Duodenal mucosa (tissue), 2 donors: ENCODE measurements around the gene LMAN1L.

Experiments
- H3K27ac ChIP-seq: one replicate; pipeline ENCODE4 v1.7.0; 2013; ENCODE audit warnings: low read depth, low read length
- H3K27me3 ChIP-seq, 2 donors: one replicate each; pipeline ENCODE4 v1.7.0; 2013; ENCODE audit warnings: low read length in 2 of 2, control low read depth in 1 of 2; ENCODE audit not compliant: insufficient read depth in 2 of 2, control insufficient read depth in 1 of 2
- H3K36me3 ChIP-seq, 2 donors: one replicate each; pipeline ENCODE4 v1.7.0; 2013; ENCODE audit warnings: low read length in 2 of 2, control low read depth in 1 of 2; ENCODE audit not compliant: insufficient read depth in 2 of 2, control insufficient read depth in 1 of 2
- H3K4me1 ChIP-seq, 2 donors: one replicate each; pipeline ENCODE4 v1.7.0; 2013; ENCODE audit warnings: low read length in 2 of 2, control low read depth in 1 of 2; ENCODE audit not compliant: insufficient read depth in 2 of 2, control insufficient read depth in 1 of 2
- H3K4me3 ChIP-seq, 2 donors: one replicate each; pipeline ENCODE4 v1.7.0; 2013; ENCODE audit warnings: low read length in 2 of 2, low read depth in 1 of 2
- H3K9ac ChIP-seq, 2 donors: one replicate each; pipeline ENCODE4 v1.7.0; 2013; ENCODE audit warnings: low read length in 2 of 2, low read depth in 1 of 2
- H3K9me3 ChIP-seq, 2 donors: one replicate each; pipeline ENCODE4 v1.7.0; 2013; ENCODE audit warnings: low read length in 2 of 2, control low read depth in 1 of 2; ENCODE audit not compliant: control insufficient read depth in 1 of 2

LMAN1L gene

GRCh38 chr15:74794248-74794969 is 18.2 kb upstream of the LMAN1L start:
- Histone ChIP-seq H3K27ac (no peak overlapping the region), H3K36me3 (peaks cover 3 to 25% of the 10 kb centered on the region in 2 donors), H3K27me3 (no peaks in the 10 kb centered on the region), H3K9ac (no peak overlapping the region), H3K4me3 (no peak overlapping the region), H3K9me3 (no peaks in the 10 kb centered on the region), H3K4me1 (peaks cover 64 to 78% of the 10 kb centered on the region in 2 donors)

DNA sequence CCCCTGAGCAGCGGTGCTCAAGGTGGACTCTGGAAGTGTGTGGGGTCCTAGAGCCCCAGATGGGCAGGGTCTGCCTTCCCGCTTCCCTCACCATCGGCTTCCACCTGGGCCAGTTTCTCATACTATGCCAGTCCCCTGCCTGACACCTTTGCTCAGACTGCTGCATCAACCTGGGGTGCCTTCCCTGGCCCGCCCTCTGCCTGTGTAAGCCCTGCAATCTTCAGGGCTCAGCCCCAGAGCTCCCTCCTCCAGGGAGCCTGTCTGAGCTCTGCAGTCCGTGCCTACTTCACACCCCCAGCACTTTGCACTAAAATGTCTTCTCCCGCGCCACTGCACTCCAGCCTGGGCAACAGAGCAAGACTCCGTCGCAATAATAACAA is 17.7 kb upstream of the LMAN1L start:
- Histone ChIP-seq H3K4me1 (peaks cover 64 to 78% of the 10 kb centered on the region in 2 donors), H3K27me3 (no peaks in the 10 kb centered on the region), H3K36me3 (peaks cover 5 to 30% of the 10 kb centered on the region in 2 donors), H3K27ac (no peak overlapping the region), H3K4me3 (no peak overlapping the region), H3K9ac (no peak overlapping the region), H3K9me3 (no peaks in the 10 kb centered on the region)

- H3K4me1 ChIP-seq, result peaks cover 60 to 76% of the 10 kb centered on the region in 2 donors
Measured at GRCh38 chr15:74795966-74796625, 16.5 kb upstream of the LMAN1L start.

GRCh38 chr15:74798388-74799254 is 14.0 kb upstream of the LMAN1L start:
- Histone ChIP-seq H3K27me3 (no peaks in the 10 kb centered on the region), H3K4me3 (no peak overlapping the region), H3K36me3 (peaks cover 13 to 52% of the 10 kb centered on the region in 2 donors), H3K4me1 (peaks cover 36 to 52% of the 10 kb centered on the region in 2 donors), H3K9ac (no peak overlapping the region), H3K27ac (no peak overlapping the region), H3K9me3 (no peaks in the 10 kb centered on the region)

More at GRCh38 chr15:74795966-74796625, 16.5 kb upstream of the LMAN1L start:
- no peak overlapping the region for H3K9ac ChIP-seq
- H3K4me3 ChIP-seq, result no peak overlapping the region
- H3K9me3 ChIP-seq, result no peaks in the 10 kb centered on the region
- peaks cover 5 to 38% of the 10 kb centered on the region in 2 donors for H3K36me3 ChIP-seq
- no peaks in the 10 kb centered on the region for H3K27me3 ChIP-seq
- H3K27ac ChIP-seq, result no peak overlapping the region

- Histone ChIP-seq H3K27ac (peak overlapping the region; percentile 28), H3K4me1 (peaks cover 36 to 48% of the 10 kb centered on the region in 2 donors), H3K9me3 (no peaks in the 10 kb centered on the region), H3K27me3 (no peaks in the 10 kb centered on the region), H3K4me3 (no peak overlapping the region), H3K9ac (peak overlapping the region in 1 of 2 donors; percentile 2), H3K36me3 (peaks cover 14 to 59% of the 10 kb centered on the region in 2 donors)
Measured at GRCh38 chr15:74799255-74799855, 13.3 kb upstream of the LMAN1L start.

GRCh38 chr15:74799856-74800558 is 12.6 kb upstream of the LMAN1L start:
- Histone ChIP-seq H3K4me3 (no peak overlapping the region), H3K4me1 (peaks cover 33 to 41% of the 10 kb centered on the region in 2 donors), H3K36me3 (peaks cover 14 to 59% of the 10 kb centered on the region in 2 donors), H3K9ac (peak overlapping the region in 1 of 2 donors; percentile 39), H3K9me3 (no peaks in the 10 kb centered on the region), H3K27me3 (no peaks in the 10 kb centered on the region), H3K27ac (peak overlapping the region; percentile 28)

DNA sequence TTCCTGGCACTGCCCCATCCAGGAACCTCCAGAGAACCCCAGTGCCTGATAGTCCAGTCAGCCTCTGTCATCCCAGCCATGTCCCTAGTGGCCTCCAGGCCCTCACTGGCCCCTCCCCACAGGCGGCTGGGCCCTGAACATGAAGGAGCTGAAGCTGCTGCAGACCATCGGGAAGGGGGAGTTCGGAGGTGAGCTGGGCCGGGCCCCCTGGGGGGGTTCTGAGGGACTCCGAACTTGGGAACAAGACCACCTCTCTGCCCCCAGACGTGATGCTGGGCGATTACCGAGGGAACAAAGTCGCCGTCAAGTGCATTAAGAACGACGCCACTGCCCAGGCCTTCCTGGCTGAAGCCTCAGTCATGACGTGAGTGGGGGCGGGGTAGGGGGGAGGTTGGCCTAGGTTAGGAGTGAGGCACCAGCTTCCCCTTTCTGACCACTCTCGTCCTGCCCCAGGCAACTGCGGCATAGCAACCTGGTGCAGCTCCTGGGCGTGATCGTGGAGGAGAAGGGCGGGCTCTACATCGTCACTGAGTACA is 12.0 kb upstream of the LMAN1L start:
- no peaks in the 10 kb centered on the region for H3K9me3 ChIP-seq
- H3K27ac ChIP-seq, result no peak overlapping the region
- H3K9ac ChIP-seq, result no peak overlapping the region
- H3K27me3 ChIP-seq, result no peaks in the 10 kb centered on the region
- H3K36me3 ChIP-seq, result peaks cover 14 to 59% of the 10 kb centered on the region in 2 donors
- H3K4me3 ChIP-seq, result no peak overlapping the region
- peaks cover 32 to 35% of the 10 kb centered on the region in 2 donors for H3K4me1 ChIP-seq

DNA sequence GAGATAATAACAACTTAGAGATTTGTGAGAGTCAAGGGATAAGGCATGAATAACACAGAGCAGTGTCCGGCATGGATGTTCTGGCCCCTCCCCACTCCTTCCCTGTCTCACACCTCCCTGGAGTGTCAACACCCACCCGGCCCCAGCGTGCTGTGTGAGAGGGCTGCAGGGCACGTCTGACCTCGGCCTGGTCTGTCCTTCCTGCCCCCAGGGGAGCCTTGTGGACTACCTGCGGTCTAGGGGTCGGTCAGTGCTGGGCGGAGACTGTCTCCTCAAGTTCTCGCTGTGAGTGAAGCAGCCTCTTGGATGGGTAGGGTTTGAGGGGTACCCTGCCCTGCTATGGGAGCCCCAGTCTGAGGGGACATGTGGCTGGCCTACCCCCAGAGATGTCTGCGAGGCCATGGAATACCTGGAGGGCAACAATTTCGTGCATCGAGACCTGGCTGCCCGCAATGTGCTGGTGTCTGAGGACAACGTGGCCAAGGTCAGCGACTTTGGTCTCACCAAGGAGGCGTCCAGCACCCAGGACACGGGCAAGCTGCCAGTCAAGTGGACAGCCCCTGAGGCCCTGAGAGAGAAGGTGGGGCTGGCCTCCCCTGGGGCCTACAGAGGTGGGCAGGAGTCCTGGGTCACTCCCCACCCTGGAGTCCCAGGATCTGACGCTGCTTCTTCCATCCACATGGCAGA is 11.2 kb upstream of the LMAN1L start:
- Histone ChIP-seq H3K9me3 (no peaks in the 10 kb centered on the region), H3K36me3 (peaks cover 14 to 59% of the 10 kb centered on the region in 2 donors), H3K4me1 (peaks cover 32 to 35% of the 10 kb centered on the region in 2 donors), H3K27me3 (no peaks in the 10 kb centered on the region), H3K4me3 (no peak overlapping the region), H3K9ac (no peak overlapping the region), H3K27ac (no peak overlapping the region)

DNA sequence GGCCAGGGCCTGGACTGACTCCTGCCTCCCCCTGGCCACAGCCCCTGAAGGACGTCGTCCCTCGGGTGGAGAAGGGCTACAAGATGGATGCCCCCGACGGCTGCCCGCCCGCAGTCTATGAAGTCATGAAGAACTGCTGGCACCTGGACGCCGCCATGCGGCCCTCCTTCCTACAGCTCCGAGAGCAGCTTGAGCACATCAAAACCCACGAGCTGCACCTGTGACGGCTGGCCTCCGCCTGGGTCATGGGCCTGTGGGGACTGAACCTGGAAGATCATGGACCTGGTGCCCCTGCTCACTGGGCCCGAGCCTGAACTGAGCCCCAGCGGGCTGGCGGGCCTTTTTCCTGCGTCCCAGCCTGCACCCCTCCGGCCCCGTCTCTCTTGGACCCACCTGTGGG is 10.3 kb upstream of the LMAN1L start:
- Histone ChIP-seq H3K27me3 (no peaks in the 10 kb centered on the region), H3K4me1 (peaks cover 37 to 40% of the 10 kb centered on the region in 2 donors), H3K4me3 (no peak overlapping the region), H3K9ac (no peak overlapping the region), H3K9me3 (no peaks in the 10 kb centered on the region), H3K27ac (no peak overlapping the region), H3K36me3 (peaks cover 14 to 59% of the 10 kb centered on the region in 2 donors)
